H9 (cell line): ENCODE measurements around the gene DSCAM. TPM values are rescaled to one million over a fixed set of nuclear protein-coding genes. Genes with fewer than 3 reads are reported as not detected.

Experiments
- DNase-seq: peaks from one replicate; pipeline ENCODE4 v3.0.0-alpha.2; 2017
- H2AFZ ChIP-seq: one replicate; pipeline ENCODE4 v1.6.1; 2013; ENCODE audit warnings: mild to moderate bottlenecking, low read length, control low read depth, moderate library complexity
- H2AK5ac ChIP-seq: 2 replicates; pipeline ENCODE4 v1.6.1; 2013; ENCODE audit warnings: low read length, control low read depth, mixed read lengths; ENCODE audit not compliant: insufficient read length
- H2BK120ac ChIP-seq: one replicate; pipeline ENCODE4 v1.6.1; 2013; ENCODE audit warnings: low read depth, mild to moderate bottlenecking, low read length, control low read depth, inconsistent platforms; ENCODE audit not compliant: poor library complexity, severe bottlenecking
- H2BK12ac ChIP-seq: 2 replicates; pipeline ENCODE4 v1.6.1; 2013; ENCODE audit warnings: low read length, control low read depth, mixed read lengths, low read depth; ENCODE audit not compliant: insufficient read length
- H2BK15ac ChIP-seq: 2 replicates; pipeline ENCODE4 v1.6.1; 2013; ENCODE audit warnings: low read depth, low read length, control low read depth
- H2BK20ac ChIP-seq: one replicate; pipeline ENCODE4 v1.6.1; 2013; ENCODE audit warnings: low read depth, mild to moderate bottlenecking, low read length, control low read depth, inconsistent platforms; ENCODE audit not compliant: poor library complexity, severe bottlenecking
- H2BK5ac ChIP-seq: 2 replicates; pipeline ENCODE4 v1.6.1; 2013; ENCODE audit warnings: low read length, control low read depth, mixed read lengths; ENCODE audit not compliant: insufficient read length
- H3K14ac ChIP-seq: 2 replicates; pipeline ENCODE4 v1.6.1; 2013; ENCODE audit warnings: low read length, control low read depth; ENCODE audit not compliant: insufficient read depth
- H3K18ac ChIP-seq: 2 replicates; pipeline ENCODE4 v1.6.1; 2013; ENCODE audit warnings: low read depth, mild to moderate bottlenecking, mixed read lengths, low read length, control low read depth; ENCODE audit not compliant: insufficient read length
- H3K23ac ChIP-seq: 2 replicates; pipeline ENCODE4 v1.6.1; 2013; ENCODE audit warnings: low read length, control low read depth, mixed read lengths, low read depth; ENCODE audit not compliant: insufficient read length
- H3K23me2 ChIP-seq: 2 replicates; pipeline ENCODE4 v1.6.1; 2013; ENCODE audit warnings: low read depth, mild to moderate bottlenecking, mixed read lengths, low read length, control low read depth; ENCODE audit not compliant: insufficient read length, poor library complexity, severe bottlenecking
- H3K27ac ChIP-seq: 2 replicates; pipeline ENCODE4 v1.5.1; 2013; ENCODE audit warnings: low read length, control low read depth, mixed read lengths, low read depth; ENCODE audit not compliant: insufficient read length
- H3K27me3 ChIP-seq: 2 replicates; pipeline ENCODE4 v1.6.1; 2013; ENCODE audit warnings: low read length, control low read depth, inconsistent platforms; ENCODE audit not compliant: insufficient read depth
- H3K4ac ChIP-seq: 2 replicates; pipeline ENCODE4 v1.6.1; 2013; ENCODE audit warnings: low read depth, mild to moderate bottlenecking, control low read depth, inconsistent platforms, low read length, moderate library complexity
- H3K4me1 ChIP-seq: 2 replicates; pipeline ENCODE4 v1.6.1; 2013; ENCODE audit warnings: low read length, control low read depth, inconsistent platforms; ENCODE audit not compliant: insufficient read depth
- H3K4me2 ChIP-seq: 2 replicates; pipeline ENCODE4 v1.6.1; 2013; ENCODE audit warnings: low read length, control low read depth, mixed read lengths; ENCODE audit not compliant: insufficient read length, insufficient read depth
- H3K56ac ChIP-seq: 2 replicates; pipeline ENCODE4 v1.6.1; 2013; ENCODE audit warnings: low read depth, mild to moderate bottlenecking, mixed read lengths, low read length, control low read depth; ENCODE audit not compliant: insufficient read length
- H3K79me1 ChIP-seq: 2 replicates; pipeline ENCODE4 v1.6.1; 2013; ENCODE audit warnings: low read depth, mild to moderate bottlenecking, moderate library complexity, low read length, control low read depth, inconsistent platforms; ENCODE audit not compliant: insufficient read depth, poor library complexity, severe bottlenecking
- H3K79me2 ChIP-seq: 2 replicates; pipeline ENCODE4 v1.6.1; 2013; ENCODE audit warnings: low read length, control low read depth, inconsistent platforms; ENCODE audit not compliant: insufficient read depth
- H3K9ac ChIP-seq: 2 replicates; pipeline ENCODE4 v1.6.1; 2013; ENCODE audit warnings: low read length, control low read depth, mixed read lengths; ENCODE audit not compliant: insufficient read length; ENCODE audit errors: extremely low read depth
- H3K9me3 ChIP-seq: one replicate; pipeline ENCODE4 v1.6.1; 2013; ENCODE audit warnings: low read depth, low read length, inconsistent platforms; ENCODE audit not compliant: control insufficient read depth
- H3T11ph ChIP-seq: one replicate; pipeline ENCODE4 v1.6.1; 2013; ENCODE audit warnings: mild to moderate bottlenecking, low read length, control low read depth, inconsistent platforms
- H4K20me1 ChIP-seq: one replicate; pipeline ENCODE4 v1.6.1; 2013; ENCODE audit not compliant: control insufficient read depth, insufficient read length, insufficient read depth
- H4K5ac ChIP-seq: 2 replicates; pipeline ENCODE4 v1.6.1; 2013; ENCODE audit warnings: low read depth, mild to moderate bottlenecking, mixed read lengths, low read length, control low read depth; ENCODE audit not compliant: insufficient read length
- H4K8ac ChIP-seq: replicated peaks from 2 replicates; pipeline ENCODE4 v1.6.1; 2013; ENCODE audit warnings: low read length, control low read depth, mixed read lengths, low read depth; ENCODE audit not compliant: insufficient read length
- H4K91ac ChIP-seq: 2 replicates; pipeline ENCODE4 v1.6.1; 2013; ENCODE audit warnings: low read depth, mild to moderate bottlenecking, moderate library complexity, mixed read lengths, low read length, control low read depth; ENCODE audit not compliant: insufficient read length
- H3K27ac Mint-ChIP-seq, 3 experiments: 2 replicates in 2 of 3; 3 replicates in 1 of 3; pipeline ENCODE4 v1.8.0; 2020 to 2021; ENCODE audit warnings: mixed read lengths in 3 of 3, mild to moderate bottlenecking in 1 of 3, moderate library complexity in 1 of 3
- H3K27me3 Mint-ChIP-seq: 2 replicates; pipeline ENCODE4 v1.8.0; 2021; ENCODE audit warnings: low read depth, mild to moderate bottlenecking, moderate library complexity, mixed read lengths
- H3K36me3 Mint-ChIP-seq, 3 experiments: 2 replicates in 2 of 3; 3 replicates in 1 of 3; pipeline ENCODE4 v1.8.0; 2020 to 2021; ENCODE audit warnings: low read depth in 3 of 3, mixed read lengths in 3 of 3; ENCODE audit not compliant: insufficient read depth in 1 of 3
- H3K4me1 Mint-ChIP-seq, 2 experiments: 2 replicates each; pipeline ENCODE4 v1.8.0; 2020; ENCODE audit warnings: mixed read lengths in 2 of 2
- H3K4me3 Mint-ChIP-seq, 2 experiments: 2 replicates in 1 of 2; 3 replicates in 1 of 2; pipeline ENCODE4 v1.8.0; 2020 to 2021; ENCODE audit warnings: mild to moderate bottlenecking in 2 of 2, mixed read lengths in 2 of 2, moderate library complexity in 1 of 2
- H3K9me3 Mint-ChIP-seq, 2 experiments: 2 replicates in 1 of 2; 3 replicates in 1 of 2; pipeline ENCODE4 v1.8.0; 2020; ENCODE audit warnings: mild to moderate bottlenecking in 2 of 2, mixed read lengths in 2 of 2, moderate library complexity in 1 of 2
- CTCF ChIP-seq: fragments of 200-600 bp; sonication (generic); conservative IDR thresholded peaks from 3 replicates; pipeline ENCODE4 v1.8.0; 2021; ENCODE audit warnings: antibody characterized with exemption, mild to moderate bottlenecking
- WGBS: extraction: QIAGEN DNeasy Blood & Tissue Kit; methylation state at CpG from one replicate; pipeline ENCODE4 v1.1.7; 2013; ENCODE audit warnings: missing lambda C conversion rate, low lambda C conversion rate, mixed read lengths; ENCODE audit not compliant: insufficient read length; ENCODE audit errors: extremely low coverage; 5-methylcytosine and 5-hydroxymethylcytosine counted together
- total RNA-seq: library from RNA; stranded (reverse); gene quantifications from 2 replicates; pipeline ENCODE4 v1.2.1, GENCODE V29; 2021

Gene DSCAM
- total RNA-seq, 1 experiment from 2014 or later: 0.17 TPM

- Histone ChIP-seq H3K79me2 (no peaks in the 10 kb centered on the region), H3K9ac (no peak overlapping the region), H3K9me3 (no peaks in the 10 kb centered on the region), H3K27ac (no peak overlapping the region), H3K56ac (no peak overlapping the region), H2AK5ac (no peak overlapping the region), H2BK12ac (no peak overlapping the region), H3K23ac (no peak overlapping the region), H4K8ac (no peak overlapping the region), H3K4me1 (no peaks in the 10 kb centered on the region), H3K27me3 (no peaks in the 10 kb centered on the region), H2BK15ac (no peak overlapping the region), H3K18ac (no peak overlapping the region), H2BK120ac (no peak overlapping the region), H3K23me2 (no peaks in the 10 kb centered on the region), H3K79me1 (no peaks in the 10 kb centered on the region), H2AFZ (no peak overlapping the region), H4K20me1 (no peaks in the 10 kb centered on the region), H3T11ph (no peak overlapping the region), H3K4ac (no peak overlapping the region), H4K5ac (no peak overlapping the region), H2BK20ac (no peak overlapping the region), H2BK5ac (no peak overlapping the region), H3K14ac (no peak overlapping the region), H3K4me2 (no peak overlapping the region), H4K91ac (no peak overlapping the region)
- H3K4me3 Mint-ChIP-seq: no peak overlapping the region
- no peak for TF ChIP-seq CTCF
- H3K27me3 Mint-ChIP-seq: no peaks in the 10 kb centered on the region
- no peak for DNase-seq
- H3K4me1 Mint-ChIP-seq: no peaks in the 10 kb centered on the region
- no CpG with 5 or more reads among the region's 2 CpGs for WGBS
- no peaks in the 10 kb centered on the region for H3K36me3 Mint-ChIP-seq
- H3K27ac Mint-ChIP-seq: no peak overlapping the region
- no peaks in the 10 kb centered on the region for H3K9me3 Mint-ChIP-seq
Measured at GRCh38 chr21:40829791-40830190, 17.2 kb downstream of the DSCAM start.
